ENCODE results near the gene NELL2.
"Not testable (repeated sequence)": the region's sequence is repeated elsewhere in the genome, so short reads cannot be mapped to it uniquely, and the experiment has no call there.

The NELL2 gene

DNA sequence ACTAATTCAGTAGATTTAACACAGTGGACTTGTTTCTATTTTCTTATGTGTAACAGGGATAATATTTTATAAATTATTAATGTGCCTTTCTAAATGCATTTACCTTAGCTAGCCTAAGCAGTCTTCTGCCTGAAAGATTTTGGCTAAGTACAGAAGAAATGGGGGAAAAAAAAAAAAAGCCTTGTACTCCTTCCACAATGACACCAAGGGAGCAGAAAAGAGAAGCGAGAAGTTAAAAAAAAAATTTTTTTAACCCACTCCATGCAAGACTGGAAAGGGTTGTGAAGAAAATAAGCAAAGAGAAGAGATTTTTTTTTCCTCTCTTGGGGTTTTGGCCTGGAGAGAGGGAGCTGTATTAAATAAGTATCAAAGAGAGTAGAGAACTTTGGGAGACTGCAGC, 28.7 kb downstream of the NELL2 start:
- DNase-seq (ENCODE audit: low spot score) = no peak
- TF ChIP-seq, protein P1, sequence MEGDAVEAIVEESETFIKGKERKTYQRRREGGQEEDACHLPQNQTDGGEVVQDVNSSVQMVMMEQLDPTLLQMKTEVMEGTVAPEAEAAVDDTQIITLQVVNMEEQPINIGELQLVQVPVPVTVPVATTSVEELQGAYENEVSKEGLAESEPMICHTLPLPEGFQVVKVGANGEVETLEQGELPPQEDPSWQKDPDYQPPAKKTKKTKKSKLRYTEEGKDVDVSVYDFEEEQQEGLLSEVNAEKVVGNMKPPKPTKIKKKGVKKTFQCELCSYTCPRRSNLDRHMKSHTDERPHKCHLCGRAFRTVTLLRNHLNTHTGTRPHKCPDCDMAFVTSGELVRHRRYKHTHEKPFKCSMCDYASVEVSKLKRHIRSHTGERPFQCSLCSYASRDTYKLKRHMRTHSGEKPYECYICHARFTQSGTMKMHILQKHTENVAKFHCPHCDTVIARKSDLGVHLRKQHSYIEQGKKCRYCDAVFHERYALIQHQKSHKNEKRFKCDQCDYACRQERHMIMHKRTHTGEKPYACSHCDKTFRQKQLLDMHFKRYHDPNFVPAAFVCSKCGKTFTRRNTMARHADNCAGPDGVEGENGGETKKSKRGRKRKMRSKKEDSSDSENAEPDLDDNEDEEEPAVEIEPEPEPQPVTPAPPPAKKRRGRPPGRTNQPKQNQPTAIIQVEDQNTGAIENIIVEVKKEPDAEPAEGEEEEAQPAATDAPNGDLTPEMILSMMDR (IDR thresholded peaks at IDR 0.05; ENCODE audit: extremely low read depth, missing control alignments) = no peak

DNA sequence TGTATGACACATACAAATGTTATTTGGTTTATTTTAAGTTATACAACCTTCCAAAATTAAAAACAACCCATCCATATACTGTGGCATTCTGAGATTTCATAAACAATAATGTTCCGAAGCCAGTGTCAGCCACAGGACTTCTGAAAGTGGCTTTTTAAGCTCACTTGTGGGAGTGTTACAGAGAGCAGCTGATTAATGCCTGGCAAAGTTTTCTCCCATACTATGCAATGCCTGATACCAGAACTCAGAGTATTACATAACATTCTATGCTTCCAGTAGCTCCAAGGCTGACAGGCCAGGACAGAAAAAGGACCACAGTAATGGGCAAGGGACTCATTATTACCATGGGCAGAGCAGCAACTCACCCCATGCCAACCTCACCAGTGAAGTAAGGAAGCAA, 29.3 kb downstream of the NELL2 start:
- no peak for DNase-seq (ENCODE audit: low spot score)
- TF ChIP-seq, protein P1 (IDR thresholded peaks at IDR 0.05; ENCODE audit: extremely low read depth, missing control alignments) = no peak

DNA sequence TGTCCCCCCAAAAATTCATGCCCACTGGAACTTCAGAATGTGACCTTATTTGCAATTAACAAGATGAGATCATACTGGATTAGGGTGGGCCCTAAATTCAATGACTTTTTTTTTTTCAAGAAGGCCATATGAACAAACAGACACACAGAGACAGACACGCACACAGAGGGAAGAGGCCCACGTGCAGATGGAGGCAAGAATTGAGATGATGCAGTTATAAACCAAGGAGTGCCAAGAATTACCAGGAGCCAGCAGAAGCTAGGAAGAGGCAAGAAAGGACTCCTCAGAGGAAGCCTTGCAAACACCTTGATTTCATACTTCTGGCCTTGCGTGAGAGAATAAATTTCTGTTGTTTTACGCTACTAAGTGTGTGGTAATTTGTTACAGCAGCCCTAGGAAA, 33.4 kb downstream of the NELL2 start:
- TF ChIP-seq, protein P1 (IDR thresholded peaks at IDR 0.05; ENCODE audit: extremely low read depth, missing control alignments) = no peak
- no peak for DNase-seq (ENCODE audit: low spot score)

DNA sequence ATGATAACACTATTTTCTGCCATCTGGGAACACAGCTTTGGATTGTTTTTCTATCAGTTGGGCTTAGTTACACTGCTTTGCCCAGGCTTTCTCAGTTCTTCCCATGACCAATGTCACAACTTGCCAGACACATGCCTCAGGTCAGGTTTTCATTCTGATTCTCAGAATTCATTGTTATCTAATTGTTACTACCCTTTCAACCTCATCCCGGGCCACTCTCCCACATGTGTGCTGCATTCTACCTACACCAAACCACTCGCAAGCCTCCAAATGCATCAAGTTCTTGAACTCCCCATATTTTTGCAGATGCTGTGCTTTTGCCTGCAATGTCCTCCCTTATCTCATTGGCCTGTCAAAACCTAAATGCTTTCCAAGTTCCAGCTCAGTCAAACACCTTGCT, 36.3 kb downstream of the NELL2 start:
- no peak for DNase-seq (ENCODE audit: low spot score)
- TF ChIP-seq, protein P1 (IDR thresholded peaks at IDR 0.05; ENCODE audit: extremely low read depth, missing control alignments) = no peak

DNA sequence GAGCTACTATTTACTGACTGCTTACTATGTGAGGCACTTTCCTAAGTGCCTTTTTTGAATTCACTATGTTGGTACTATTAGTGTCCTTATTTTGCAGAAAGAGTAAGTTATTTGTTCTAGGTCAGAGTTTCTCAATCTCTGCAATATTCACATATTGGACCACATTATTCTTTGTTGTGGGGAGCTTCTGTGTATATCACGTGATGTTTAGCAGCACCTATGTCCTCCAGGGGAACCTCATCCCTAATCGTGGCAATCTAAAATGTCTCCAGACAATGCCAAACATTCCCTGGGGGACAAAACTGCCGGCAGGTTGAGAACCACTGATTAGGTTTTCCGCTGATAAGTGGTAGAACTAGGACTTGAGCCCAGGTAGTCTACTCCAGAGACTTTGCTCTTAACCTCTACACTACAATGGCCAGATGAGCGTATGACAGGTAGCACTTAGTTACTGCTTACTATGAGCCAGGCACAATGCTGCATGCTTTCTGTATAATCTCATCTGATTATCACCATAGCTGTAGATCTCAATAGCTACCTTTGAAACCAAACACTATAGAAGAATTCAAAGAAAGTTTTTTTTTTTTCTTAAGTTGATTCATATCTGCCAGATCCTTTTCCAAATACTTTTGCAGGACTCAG, 38.9 kb downstream of the NELL2 start:
- TF ChIP-seq, protein P1 (IDR thresholded peaks at IDR 0.05; ENCODE audit: extremely low read depth, missing control alignments) = no peak
- DNase-seq (ENCODE audit: low spot score) = no peak

DNA sequence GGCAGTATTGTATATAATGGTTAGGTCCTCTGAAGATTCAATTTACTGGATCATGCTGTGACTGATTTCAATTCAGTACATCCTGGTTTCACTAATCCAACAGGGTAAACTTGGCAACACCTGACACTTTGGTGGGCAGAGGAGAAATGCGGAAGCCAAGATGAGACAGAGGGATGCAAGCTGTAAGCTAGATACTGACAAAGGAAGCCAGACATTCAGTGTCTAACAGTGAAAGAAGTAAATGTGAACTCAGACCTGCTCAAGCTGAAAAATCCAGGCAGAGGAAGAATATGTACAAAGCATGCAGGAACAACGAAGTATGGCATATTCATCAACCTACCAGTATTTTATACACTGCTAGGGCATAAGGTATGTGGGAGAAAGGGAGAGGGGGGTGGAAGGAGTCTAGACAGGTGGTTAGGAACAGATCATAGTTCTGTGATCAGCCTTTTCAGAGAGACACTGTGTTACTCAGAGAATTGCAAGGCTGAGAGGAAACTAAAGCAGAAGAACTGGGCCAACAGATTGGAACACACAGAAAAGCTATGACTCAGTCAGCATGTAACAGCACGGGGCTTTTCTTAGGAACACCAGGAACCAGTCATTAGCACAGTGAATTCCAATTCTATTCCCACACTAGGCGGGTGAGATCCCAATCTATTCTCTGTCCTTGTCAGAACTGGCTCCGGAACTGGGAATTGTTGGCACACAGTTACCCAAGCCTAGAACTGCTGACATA, 40.3 kb downstream of the NELL2 start:
- DNase-seq (ENCODE audit: low spot score) = no peak
- TF ChIP-seq, protein P1 (IDR thresholded peaks at IDR 0.05; ENCODE audit: extremely low read depth, missing control alignments) = no peak

DNA sequence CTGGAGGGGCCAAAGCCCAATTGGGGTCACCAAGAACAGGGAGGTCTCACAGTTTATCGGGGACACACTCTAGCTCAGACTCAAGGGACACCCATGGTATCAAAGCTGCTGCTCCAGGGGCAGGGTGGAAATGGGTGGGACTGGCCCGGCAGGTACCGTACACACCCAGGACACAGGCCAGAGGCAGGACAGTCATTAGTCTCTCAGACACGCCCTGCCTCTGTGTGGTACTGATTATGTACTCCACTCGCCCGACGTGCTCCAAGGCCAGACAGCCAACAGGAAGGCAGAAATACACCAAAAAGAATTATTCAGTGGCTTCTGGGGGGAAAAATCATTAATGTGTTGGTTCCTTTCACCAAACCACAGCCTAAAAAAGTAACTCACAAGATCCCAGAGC, 41.1 kb downstream of the NELL2 start:
- DNase-seq (ENCODE audit: low spot score) = not testable (repeated sequence)

DNA sequence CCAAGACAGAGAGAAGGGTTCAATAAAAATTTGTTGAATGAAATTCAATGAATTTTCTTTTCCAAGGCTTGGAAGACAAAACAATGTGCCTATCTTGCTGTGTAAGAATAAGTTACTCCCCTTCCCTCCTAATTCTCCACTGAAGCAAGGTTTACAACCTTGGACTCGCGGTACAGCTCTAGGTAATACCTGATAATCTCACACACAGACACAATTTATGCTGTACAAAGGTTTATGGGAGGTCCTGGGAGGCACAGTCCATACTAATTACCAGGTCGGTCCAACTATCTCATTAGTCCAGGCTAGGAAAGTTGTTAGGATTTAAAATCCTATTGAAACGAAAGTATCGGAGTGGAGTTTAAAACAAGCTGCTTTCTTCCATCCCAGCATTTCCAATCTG, 42.6 kb downstream of the NELL2 start:
- TF ChIP-seq, protein P1 (IDR thresholded peaks at IDR 0.05; ENCODE audit: extremely low read depth, missing control alignments) = no peak
- no peak for DNase-seq (ENCODE audit: low spot score)
